ENCODE data around the gene GALNT9. TPM values are rescaled to one million over a fixed set of nuclear protein-coding genes. Genes with fewer than 3 reads are reported as not detected.
"Not testable (repeated sequence)": the region's sequence is repeated elsewhere in the genome, so short reads cannot be mapped to it uniquely, and the experiment has no call there.

Gene GALNT9
- total RNA-seq, 1 donor from 2014 or later: 2.1 TPM

DNA sequence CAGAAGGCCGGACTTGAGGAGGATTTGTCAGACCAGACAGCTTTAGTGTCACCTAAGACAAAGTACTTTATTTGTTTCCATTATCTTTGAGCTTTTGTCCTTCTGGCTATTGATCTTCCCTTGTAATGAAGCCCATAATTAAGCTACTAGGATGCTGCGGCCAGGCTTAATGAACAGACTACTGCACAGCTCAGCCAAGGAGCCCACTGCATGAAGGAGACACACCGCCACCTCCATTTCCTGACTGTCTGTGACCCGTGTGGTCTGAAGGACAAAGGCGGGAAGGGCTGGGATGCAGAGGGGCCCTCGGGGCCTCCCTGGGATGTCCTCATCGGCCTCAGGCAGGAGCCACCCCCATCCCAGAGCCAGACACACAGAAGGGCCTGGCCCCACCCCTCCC is 31.0 kb upstream of the GALNT9 start:
- no peak overlapping the region for H3K9ac ChIP-seq (ENCODE audit: low read length)
- no peak overlapping the region for H3K4me2 ChIP-seq (ENCODE audit: low read length)
- H3K4me1 Mint-ChIP-seq (ENCODE audit: low read depth, unreplicated experiment): peaks cover 4% of the 10 kb centered on the region
- H3K27me3 Mint-ChIP-seq (ENCODE audit: low read depth, unreplicated experiment): peaks cover 21% of the 10 kb centered on the region
- no peak overlapping the region for H3K4me3 Mint-ChIP-seq (ENCODE audit: unreplicated experiment)
- FAIRE-seq (no peak), DNase-seq (ENCODE audit: low read depth) (no peak)
- H3K9me3 ChIP-seq (ENCODE audit: insufficient read depth, low read depth, low read length): peaks cover 7% of the 10 kb centered on the region
- no peak overlapping the region for H2AFZ ChIP-seq (ENCODE audit: low read depth, low read length)
- H3K27ac ChIP-seq (ENCODE audit: low read depth, low read length): no peak overlapping the region
- TF ChIP-seq, protein P1, sequence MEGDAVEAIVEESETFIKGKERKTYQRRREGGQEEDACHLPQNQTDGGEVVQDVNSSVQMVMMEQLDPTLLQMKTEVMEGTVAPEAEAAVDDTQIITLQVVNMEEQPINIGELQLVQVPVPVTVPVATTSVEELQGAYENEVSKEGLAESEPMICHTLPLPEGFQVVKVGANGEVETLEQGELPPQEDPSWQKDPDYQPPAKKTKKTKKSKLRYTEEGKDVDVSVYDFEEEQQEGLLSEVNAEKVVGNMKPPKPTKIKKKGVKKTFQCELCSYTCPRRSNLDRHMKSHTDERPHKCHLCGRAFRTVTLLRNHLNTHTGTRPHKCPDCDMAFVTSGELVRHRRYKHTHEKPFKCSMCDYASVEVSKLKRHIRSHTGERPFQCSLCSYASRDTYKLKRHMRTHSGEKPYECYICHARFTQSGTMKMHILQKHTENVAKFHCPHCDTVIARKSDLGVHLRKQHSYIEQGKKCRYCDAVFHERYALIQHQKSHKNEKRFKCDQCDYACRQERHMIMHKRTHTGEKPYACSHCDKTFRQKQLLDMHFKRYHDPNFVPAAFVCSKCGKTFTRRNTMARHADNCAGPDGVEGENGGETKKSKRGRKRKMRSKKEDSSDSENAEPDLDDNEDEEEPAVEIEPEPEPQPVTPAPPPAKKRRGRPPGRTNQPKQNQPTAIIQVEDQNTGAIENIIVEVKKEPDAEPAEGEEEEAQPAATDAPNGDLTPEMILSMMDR (IDR thresholded peaks at IDR 0.05; ENCODE audit: insufficient read depth, low read depth, low read length): no peak
- no peak for TF ChIP-seq EZH2 (IDR thresholded peaks at IDR 0.05; ENCODE audit: insufficient read depth, low read length)
- H3K4me1 ChIP-seq (ENCODE audit: insufficient read depth, low read length): no peaks in the 10 kb centered on the region
- no peaks in the 10 kb centered on the region for H3K79me2 ChIP-seq (ENCODE audit: insufficient read depth, low read length)
- peaks cover 2% of the 10 kb centered on the region for H3K9me3 Mint-ChIP-seq (ENCODE audit: unreplicated experiment)
- no peaks in the 10 kb centered on the region for H3K36me3 Mint-ChIP-seq (ENCODE audit: low read depth, unreplicated experiment)
- H3K27ac Mint-ChIP-seq (ENCODE audit: unreplicated experiment): no peak overlapping the region
- H4K20me1 ChIP-seq (ENCODE audit: insufficient read depth, low read length): no peaks in the 10 kb centered on the region
- H3K4me3 ChIP-seq (ENCODE audit: insufficient read depth, low read depth, low read length): no peak overlapping the region
- no peaks in the 10 kb centered on the region for H3K27me3 ChIP-seq (ENCODE audit: insufficient read depth, low read length)
- H3K36me3 ChIP-seq (ENCODE audit: insufficient read depth, low read length): no peaks in the 10 kb centered on the region

DNA sequence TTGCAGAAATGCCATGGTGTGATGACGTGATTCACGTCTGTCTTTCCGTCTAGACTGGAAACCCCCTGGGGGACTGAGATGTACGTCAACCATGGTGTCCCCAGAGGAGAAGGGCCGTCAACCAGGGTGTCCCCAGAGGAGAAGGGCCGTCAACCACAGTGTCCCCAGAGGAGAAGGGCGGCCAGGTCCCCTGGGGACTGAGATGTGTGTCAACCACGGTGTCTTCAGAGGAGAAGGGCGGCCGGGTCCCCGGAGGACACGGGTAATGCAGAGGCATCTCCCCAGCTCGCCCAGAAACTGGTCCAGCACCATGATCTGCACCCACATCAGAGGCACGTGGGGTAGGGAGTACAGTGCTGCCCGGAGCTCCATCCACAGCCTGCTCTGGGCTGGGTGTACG is 30.6 kb upstream of the GALNT9 start:
- Histone ChIP-seq H3K79me2 (ENCODE audit: insufficient read depth, low read length) (no peaks in the 10 kb centered on the region), H3K4me2 (ENCODE audit: low read length) (no peak overlapping the region), H3K4me3 (ENCODE audit: insufficient read depth, low read depth, low read length) (no peak overlapping the region), H3K9ac (ENCODE audit: low read length) (no peak overlapping the region), H3K9me3 (ENCODE audit: insufficient read depth, low read depth, low read length) (peaks cover 7% of the 10 kb centered on the region), H3K4me1 (ENCODE audit: insufficient read depth, low read length) (no peaks in the 10 kb centered on the region), H3K27me3 (ENCODE audit: insufficient read depth, low read length) (no peaks in the 10 kb centered on the region), H3K27ac (ENCODE audit: low read depth, low read length) (no peak overlapping the region), H4K20me1 (ENCODE audit: insufficient read depth, low read length) (no peaks in the 10 kb centered on the region), H2AFZ (ENCODE audit: low read depth, low read length) (no peak overlapping the region), H3K36me3 (ENCODE audit: insufficient read depth, low read length) (no peaks in the 10 kb centered on the region)
- Mint-ChIP-seq H3K9me3 (ENCODE audit: unreplicated experiment) (peaks cover 2% of the 10 kb centered on the region), H3K27me3 (ENCODE audit: low read depth, unreplicated experiment) (peaks cover 19% of the 10 kb centered on the region), H3K4me1 (ENCODE audit: low read depth, unreplicated experiment) (peaks cover 4% of the 10 kb centered on the region), H3K36me3 (ENCODE audit: low read depth, unreplicated experiment) (no peaks in the 10 kb centered on the region), H3K27ac (ENCODE audit: unreplicated experiment) (no peak overlapping the region), H3K4me3 (ENCODE audit: unreplicated experiment) (no peak overlapping the region)
- no peak for DNase-seq (ENCODE audit: low read depth)
- FAIRE-seq: no peak
- TF ChIP-seq, protein P1 (IDR thresholded peaks at IDR 0.05; ENCODE audit: insufficient read depth, low read depth, low read length): no peak
- no peak for TF ChIP-seq EZH2 (IDR thresholded peaks at IDR 0.05; ENCODE audit: insufficient read depth, low read length)

DNA sequence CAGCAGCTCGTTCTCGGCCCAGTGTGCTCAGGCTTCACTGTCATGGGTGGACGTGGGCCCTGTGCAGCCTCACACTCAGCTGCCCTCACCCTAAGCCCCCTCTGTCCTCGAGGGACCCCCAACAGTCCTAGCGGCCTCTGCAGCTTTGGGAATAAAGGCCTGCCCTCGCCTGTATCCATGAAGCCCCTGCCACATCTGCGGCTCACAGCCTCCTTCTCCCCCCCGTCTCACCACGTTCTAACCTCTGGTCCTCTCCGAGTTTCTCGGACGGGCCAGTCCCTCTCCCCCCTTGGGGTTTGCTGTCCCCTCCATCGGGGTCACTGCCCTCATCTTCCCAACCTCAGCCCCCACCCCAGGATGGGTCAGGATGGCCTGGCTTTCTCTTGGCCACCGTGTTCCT is 30.2 kb upstream of the GALNT9 start:
- H3K9me3 ChIP-seq (ENCODE audit: insufficient read depth, low read depth, low read length): peaks cover 7% of the 10 kb centered on the region
- Mint-ChIP-seq H3K27ac (ENCODE audit: unreplicated experiment) (no peak overlapping the region), H3K27me3 (ENCODE audit: low read depth, unreplicated experiment) (peaks cover 19% of the 10 kb centered on the region), H3K36me3 (ENCODE audit: low read depth, unreplicated experiment) (no peaks in the 10 kb centered on the region), H3K4me3 (ENCODE audit: unreplicated experiment) (no peak overlapping the region), H3K9me3 (ENCODE audit: unreplicated experiment) (peaks cover 2% of the 10 kb centered on the region), H3K4me1 (ENCODE audit: low read depth, unreplicated experiment) (peaks cover 4% of the 10 kb centered on the region)
- H3K4me2 ChIP-seq (ENCODE audit: low read length): no peak overlapping the region
- no peaks in the 10 kb centered on the region for H3K27me3 ChIP-seq (ENCODE audit: insufficient read depth, low read length)
- DNase-seq (ENCODE audit: low read depth) (no peak), FAIRE-seq (no peak)
- H3K36me3 ChIP-seq (ENCODE audit: insufficient read depth, low read length): no peaks in the 10 kb centered on the region
- no peak overlapping the region for H3K9ac ChIP-seq (ENCODE audit: low read length)
- TF ChIP-seq, protein P1 (IDR thresholded peaks at IDR 0.05; ENCODE audit: insufficient read depth, low read depth, low read length): no peak
- no peak overlapping the region for H2AFZ ChIP-seq (ENCODE audit: low read depth, low read length)
- H3K4me3 ChIP-seq (ENCODE audit: insufficient read depth, low read depth, low read length): no peak overlapping the region
- H4K20me1 ChIP-seq (ENCODE audit: insufficient read depth, low read length): no peaks in the 10 kb centered on the region
- no peaks in the 10 kb centered on the region for H3K79me2 ChIP-seq (ENCODE audit: insufficient read depth, low read length)
- H3K27ac ChIP-seq (ENCODE audit: low read depth, low read length): no peak overlapping the region
- H3K4me1 ChIP-seq (ENCODE audit: insufficient read depth, low read length): no peaks in the 10 kb centered on the region

DNA sequence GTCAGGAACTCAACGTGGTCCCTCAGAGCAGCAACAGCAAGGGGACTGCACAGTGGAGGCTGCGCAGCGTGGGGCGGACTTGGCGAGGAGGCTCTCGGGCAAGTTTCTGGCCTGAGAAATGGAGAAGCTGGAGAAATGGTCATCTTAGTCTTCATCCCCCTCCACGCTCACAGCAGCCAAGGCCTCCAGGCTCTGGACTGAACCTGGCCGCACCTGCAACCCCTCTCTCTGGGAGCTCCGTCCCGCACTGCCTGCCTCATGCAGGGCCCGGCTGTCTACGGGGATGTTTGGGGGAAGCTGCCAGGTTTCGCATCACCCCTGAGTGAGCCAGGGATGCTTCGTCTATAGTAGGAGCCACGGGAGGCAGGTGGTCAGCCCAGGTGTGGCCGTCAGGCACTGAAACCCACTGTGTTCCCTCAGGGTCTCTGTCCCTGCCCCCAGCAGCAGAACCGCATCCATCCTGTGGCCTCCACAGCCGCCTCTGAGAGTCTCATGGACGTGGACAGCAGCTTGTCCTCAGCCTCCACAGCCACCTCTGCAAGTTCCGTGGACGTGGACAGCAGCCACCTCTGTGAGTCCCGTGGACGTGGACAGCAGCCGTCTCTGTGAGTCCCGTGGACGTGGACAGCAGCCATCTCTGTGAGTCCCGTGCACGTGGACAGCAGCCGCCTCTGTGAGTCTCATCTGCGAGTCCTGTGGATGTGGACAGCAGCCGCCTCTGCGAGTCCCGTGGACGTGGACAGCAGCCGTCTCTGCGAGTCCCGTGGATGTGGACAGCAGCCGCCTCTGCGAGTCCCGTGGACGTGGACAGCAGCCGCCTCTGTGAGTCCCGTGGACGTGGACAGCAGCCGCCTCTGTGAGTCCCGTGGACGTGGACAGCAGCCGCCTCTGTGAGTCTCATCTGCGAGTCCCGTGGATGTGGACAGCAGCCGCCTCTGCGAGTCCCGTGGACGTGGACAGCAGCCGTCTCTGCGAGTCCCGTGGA is 29.1 kb upstream of the GALNT9 start:
- not testable (repeated sequence) for H3K36me3 ChIP-seq (ENCODE audit: insufficient read depth, low read length); H3K4me2 ChIP-seq (ENCODE audit: low read length); H2AFZ ChIP-seq (ENCODE audit: low read depth, low read length); H3K4me1 ChIP-seq (ENCODE audit: insufficient read depth, low read length); H3K4me3 ChIP-seq (ENCODE audit: insufficient read depth, low read depth, low read length); H3K4me1 Mint-ChIP-seq (ENCODE audit: low read depth, unreplicated experiment); FAIRE-seq; H3K27ac ChIP-seq (ENCODE audit: low read depth, low read length); H3K9me3 Mint-ChIP-seq (ENCODE audit: unreplicated experiment); H3K36me3 Mint-ChIP-seq (ENCODE audit: low read depth, unreplicated experiment); H4K20me1 ChIP-seq (ENCODE audit: insufficient read depth, low read length); H3K4me3 Mint-ChIP-seq (ENCODE audit: unreplicated experiment); DNase-seq (ENCODE audit: low read depth); H3K9me3 ChIP-seq (ENCODE audit: insufficient read depth, low read depth, low read length); H3K79me2 ChIP-seq (ENCODE audit: insufficient read depth, low read length); H3K27me3 ChIP-seq (ENCODE audit: insufficient read depth, low read length); H3K9ac ChIP-seq (ENCODE audit: low read length); H3K27ac Mint-ChIP-seq (ENCODE audit: unreplicated experiment)
- peaks cover 16% of the 10 kb centered on the region for H3K27me3 Mint-ChIP-seq (ENCODE audit: low read depth, unreplicated experiment)

All from astrocyte (in vitro differentiated cells and primary cell).